Right cardiac atrium (tissue), 5 donors: ENCODE data around the gene SIN3A. TPM values are rescaled to one million over a fixed set of nuclear protein-coding genes. Genes with fewer than 3 reads are reported as not detected.
"Not testable (repeated sequence)": the region's sequence is repeated elsewhere in the genome, so short reads cannot be mapped to it uniquely, and the experiment has no call there.

Experiments
- ATAC-seq, 2 donors: fragments of 200-7000 bp; cut with Tn5 transposase; one replicate each; pipeline versions ENCODE4 v1.8.0 to v1.9.1; 2020; ENCODE audit warnings: moderate library complexity in 2 of 2, mild to moderate bottlenecking in 1 of 2
- DNase-seq, 3 donors: peaks; one replicate each; pipeline ENCODE4 v3.0.0-alpha.2; 2020
- H3K27ac ChIP-seq: one replicate; pipeline ENCODE4 v1.5.1; 2013; ENCODE audit warnings: mild to moderate bottlenecking, low read length, control low read depth, moderate library complexity
- H3K27me3 ChIP-seq: one replicate; pipeline ENCODE4 v1.6.1; 2013; ENCODE audit not compliant: control insufficient read depth, insufficient read depth
- H3K4me1 ChIP-seq: one replicate; pipeline ENCODE4 v1.6.1; 2013; ENCODE audit warnings: low read length; ENCODE audit not compliant: control insufficient read depth, insufficient read depth
- H3K4me3 ChIP-seq: one replicate; pipeline ENCODE4 v1.5.1; 2013; ENCODE audit warnings: low read length, control low read depth
- H3K9me3 ChIP-seq: one replicate; pipeline ENCODE4 v1.6.1; 2013; ENCODE audit warnings: low read length; ENCODE audit not compliant: control insufficient read depth
- WGBS: extraction: QIAGEN DNeasy Blood & Tissue Kit; methylation state at CpG from one replicate; pipeline ENCODE4 v1.1.7; 2013; 5-methylcytosine and 5-hydroxymethylcytosine counted together
- intact Hi-C, 4 donors: fragments of 100-400 bp; cut with DNase I; formaldehyde crosslinking; loops; one replicate each; pipeline versions ENCODE4 v1.11.0 to v1.14.0; 2022 to 2023
- polyA plus RNA-seq: library from polyadenylated mRNA; stranded (reverse); fragments of 200-250 nt; gene quantifications from one replicate; pipeline ENCODE4 v1.2.3, GENCODE V29; 2013
- total RNA-seq, 4 donors: library from RNA; stranded (reverse); fragmentation: NEBNext Ultra II Directional; extraction: Animal tissue kit (Norgen Biotek cat#: 25700); gene quantifications; one replicate each; pipeline ENCODE4 v1.2.1, GENCODE V29; 2021
- donor health status: healthy with polysubstance abuse.
- donor health status: DM: no; HTN: yes; CAD: no.
- donor health status: DM: no; HTN: no; CAD: no.
- donor health status: DM: no; HTN: yes; CAD: no; lungs with severe emphysema.
- donor health status: DM: yes; HTN: yes; CAD: no.

Gene SIN3A
- total and polyA plus RNA-seq, 5 donors, result 8.5 to 40.0 (median 33.5) TPM

DNA sequence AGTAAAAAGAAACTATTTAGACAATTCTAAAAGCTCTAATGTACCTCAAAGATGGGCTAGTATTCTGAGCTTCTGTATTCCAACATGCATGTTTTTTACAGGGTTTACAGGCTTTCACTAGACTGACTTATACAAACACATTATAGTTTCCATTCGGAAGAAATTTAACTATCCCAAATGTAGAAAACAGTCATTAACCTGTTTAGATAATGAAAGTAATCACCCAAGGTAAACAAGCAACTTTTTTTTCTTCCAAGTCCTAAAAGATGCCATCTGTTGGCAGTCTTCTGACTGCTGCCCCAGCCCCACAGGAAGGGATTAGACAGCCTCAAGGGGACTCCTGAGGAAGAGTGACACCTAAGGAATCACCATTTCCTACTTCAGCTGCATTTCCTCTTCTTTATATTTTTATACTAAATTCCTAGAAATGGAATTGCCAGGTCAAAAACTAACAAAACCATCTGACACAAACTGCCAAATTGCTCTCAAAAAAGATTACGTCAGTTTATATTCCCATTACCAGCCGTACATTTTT, 25.5 kb downstream of the SIN3A start:
- no peak for ATAC-seq
- WGBS, result 70% methylated on average over 3 of the region's 3 CpGs
- no peak for DNase-seq
- H3K9me3 ChIP-seq, result no peaks in the 10 kb centered on the region
- no peaks in the 10 kb centered on the region for H3K27me3 ChIP-seq
- H3K4me1 ChIP-seq, result no peaks in the 10 kb centered on the region
- intact Hi-C loops, result no loop called here
- H3K27ac ChIP-seq, result no peak overlapping the region
- H3K4me3 ChIP-seq, result no peak overlapping the region

GRCh38 chr15:75422554-75422953, 28.9 kb downstream of the SIN3A start:
- no peaks in the 10 kb centered on the region for H3K27me3 ChIP-seq
- WGBS, result 95% methylated on average over 5 of the region's 5 CpGs
- H3K4me3 ChIP-seq, result no peak overlapping the region
- DNase-seq (no peak), ATAC-seq (no peak)
- intact Hi-C loops, result no loop called here
- no peak overlapping the region for H3K27ac ChIP-seq
- no peaks in the 10 kb centered on the region for H3K4me1 ChIP-seq
- H3K9me3 ChIP-seq, result no peaks in the 10 kb centered on the region

- no peak for ATAC-seq
- Histone ChIP-seq H3K9me3 (no peaks in the 10 kb centered on the region), H3K27me3 (no peaks in the 10 kb centered on the region), H3K4me3 (no peak overlapping the region), H3K4me1 (no peaks in the 10 kb centered on the region), H3K27ac (no peak overlapping the region)
- DNase-seq, result no peak
- intact Hi-C loops, result no loop called here
These were observed 30.8 kb downstream of the SIN3A start for GRCh38 chr15:75420698-75421097.

DNA sequence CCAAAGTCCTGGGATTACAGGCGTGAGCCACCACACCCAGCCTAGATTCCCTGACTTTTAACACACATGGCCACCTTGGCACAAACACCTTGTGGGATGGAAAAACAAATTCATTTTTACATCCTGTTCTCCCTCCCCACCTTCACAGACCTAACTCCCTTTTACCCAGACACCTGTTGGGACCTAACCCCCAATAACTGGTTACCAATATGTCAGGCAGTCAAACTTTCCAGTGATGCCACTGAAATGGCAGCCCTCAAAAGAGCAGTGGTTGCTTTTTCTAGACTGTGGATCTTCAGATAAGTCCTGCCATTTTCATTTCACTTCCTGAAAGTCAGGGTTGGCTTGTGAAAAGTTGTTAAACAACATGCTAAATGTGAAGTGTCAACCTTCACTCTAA, 34.9 kb downstream of the SIN3A start:
- Histone ChIP-seq H3K4me1 (no peaks in the 10 kb centered on the region), H3K4me3 (no peak overlapping the region), H3K27ac (no peak overlapping the region), H3K9me3 (no peaks in the 10 kb centered on the region), H3K27me3 (no peaks in the 10 kb centered on the region)
- ATAC-seq (no peak), DNase-seq (no peak)
- intact Hi-C loops, result no loop called here
- 94% methylated on average over 1 of the region's 1 CpG for WGBS

DNA sequence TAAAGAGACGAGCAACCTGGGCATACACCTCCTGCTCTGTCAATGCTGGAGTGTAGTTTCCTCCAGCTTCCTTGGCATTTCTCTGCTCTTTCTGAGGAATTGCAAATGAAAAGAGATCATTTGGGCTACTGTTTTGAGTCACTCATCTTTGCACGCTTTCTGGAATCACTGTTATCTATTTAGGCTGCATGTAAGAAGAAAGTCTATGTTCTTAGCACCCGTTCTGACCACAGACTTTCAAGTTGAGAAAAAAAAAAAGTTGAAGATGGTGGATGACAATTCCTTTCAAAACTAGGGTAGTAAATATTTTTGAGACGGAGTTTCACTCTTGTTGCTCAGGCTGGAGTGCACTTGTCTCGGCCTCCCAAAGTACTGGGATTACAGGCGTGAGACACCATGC, 41.3 kb downstream of the SIN3A start:
- Histone ChIP-seq H3K27ac (no peak overlapping the region), H3K27me3 (no peaks in the 10 kb centered on the region), H3K9me3 (no peaks in the 10 kb centered on the region), H3K4me1 (no peaks in the 10 kb centered on the region), H3K4me3 (no peak overlapping the region)
- intact Hi-C loops, result no loop called here
- DNase-seq (no peak), ATAC-seq (no peak)
- 93% methylated on average over 6 of the region's 6 CpGs for WGBS

DNA sequence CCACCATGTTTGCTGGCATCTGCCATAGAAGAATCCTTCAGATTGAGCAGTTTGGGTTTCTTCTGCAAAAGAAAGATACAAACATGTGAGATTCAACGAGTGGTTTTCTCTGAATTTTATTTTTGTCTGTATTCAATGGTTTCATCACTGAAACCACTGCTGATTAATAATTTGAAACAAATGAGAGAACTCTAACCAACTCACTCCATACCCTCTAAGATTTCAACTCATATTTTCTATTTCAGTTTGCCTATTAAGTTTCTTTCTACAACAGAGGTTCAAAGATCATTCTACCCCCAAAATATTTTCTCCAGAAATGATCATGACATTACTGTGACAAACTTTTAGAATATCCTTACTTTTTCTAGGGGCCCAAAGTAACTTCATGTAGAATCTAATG, 44.4 kb downstream of the SIN3A start:
- Histone ChIP-seq H3K4me3 (no peak overlapping the region), H3K4me1 (no peaks in the 10 kb centered on the region), H3K27me3 (no peaks in the 10 kb centered on the region), H3K9me3 (no peaks in the 10 kb centered on the region), H3K27ac (no peak overlapping the region)
- ATAC-seq, result no peak
- 87% methylated on average over 1 of the region's 1 CpG for WGBS
- intact Hi-C loops, result no loop called here
- no peak for DNase-seq

- WGBS, result 91% methylated on average over 2 of the region's 2 CpGs
- no peak for DNase-seq
- no peak overlapping the region for H3K4me3 ChIP-seq
- intact Hi-C loops, result no loop called here
- H3K4me1 ChIP-seq, result no peaks in the 10 kb centered on the region
- ATAC-seq, result no peak
- no peaks in the 10 kb centered on the region for H3K27me3 ChIP-seq
- no peak overlapping the region for H3K27ac ChIP-seq
- no peaks in the 10 kb centered on the region for H3K9me3 ChIP-seq
These were observed 47.6 kb downstream of the SIN3A start for GRCh38 chr15:75403892-75404291.

DNA sequence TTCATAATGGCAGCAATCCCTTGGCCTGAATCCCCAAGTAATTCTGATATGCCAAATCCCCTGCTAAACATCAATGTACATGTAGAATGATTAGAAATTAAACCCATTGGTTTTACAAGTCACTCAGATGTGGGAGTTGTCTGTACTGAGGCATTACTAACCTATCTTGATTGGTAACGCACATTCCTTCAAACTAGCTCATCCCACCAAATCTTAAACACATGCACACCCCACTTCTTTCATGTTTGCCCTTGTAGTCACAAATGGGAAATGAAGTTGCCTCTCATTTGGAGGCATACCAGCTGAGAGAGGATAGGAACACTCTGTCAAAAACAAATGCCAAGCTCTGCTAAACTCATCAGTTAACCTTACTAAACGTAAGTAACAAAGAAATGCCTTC, 54.0 kb downstream of the SIN3A start:
- no peak overlapping the region for H3K4me3 ChIP-seq
- intact Hi-C loops, result no loop called here
- DNase-seq (no peak), ATAC-seq (no peak)
- H3K27me3 ChIP-seq, result no peaks in the 10 kb centered on the region
- no peaks in the 10 kb centered on the region for H3K9me3 ChIP-seq
- H3K4me1 ChIP-seq, result no peaks in the 10 kb centered on the region
- no peak overlapping the region for H3K27ac ChIP-seq
- 74% methylated on average over 2 of the region's 2 CpGs for WGBS

GRCh38 chr15:75389791-75390382, 61.6 kb downstream of the SIN3A start:
- intact Hi-C loops, result no loop called here
- Histone ChIP-seq H3K27ac (no peak overlapping the region), H3K9me3 (no peaks in the 10 kb centered on the region), H3K4me1 (peaks cover 2% of the 10 kb centered on the region), H3K4me3 (no peak overlapping the region), H3K27me3 (no peaks in the 10 kb centered on the region)
- DNase-seq, result no peak
- no peak for ATAC-seq
- 100% methylated on average over 1 of the region's 1 CpG for WGBS

DNA sequence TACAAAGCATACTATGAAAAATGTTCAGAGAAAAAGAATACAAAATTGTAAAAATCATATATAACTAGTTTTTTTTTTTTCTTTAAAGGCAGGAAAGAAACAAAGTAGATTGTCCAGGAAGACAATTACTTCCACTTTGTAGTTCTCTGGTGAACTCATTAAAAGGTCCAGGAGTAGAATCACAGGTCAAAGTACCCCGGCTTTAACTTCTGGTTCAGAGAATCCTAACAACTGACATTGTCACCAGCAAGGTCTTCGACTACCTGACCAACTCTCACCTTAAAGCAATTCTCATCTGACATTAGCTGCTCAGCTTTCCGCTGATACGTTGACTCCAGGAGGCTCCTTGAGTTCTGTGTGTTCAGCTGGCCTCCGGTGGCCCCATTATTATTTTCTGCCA, 67.5 kb downstream of the SIN3A start:
- intact Hi-C loops, H3K27ac ChIP-seq, H3K27me3 ChIP-seq, DNase-seq, H3K4me3 ChIP-seq, H3K4me1 ChIP-seq, H3K9me3 ChIP-seq, ATAC-seq: not testable (repeated sequence)
- 94% methylated on average over 5 of the region's 5 CpGs for WGBS

- no peak for ATAC-seq
- H3K9me3 ChIP-seq, result no peaks in the 10 kb centered on the region
- H3K4me1 ChIP-seq, result no peaks in the 10 kb centered on the region
- no peak overlapping the region for H3K4me3 ChIP-seq
- H3K27me3 ChIP-seq, result no peaks in the 10 kb centered on the region
- 91% methylated on average over 4 of the region's 4 CpGs for WGBS
- no peak overlapping the region for H3K27ac ChIP-seq
- DNase-seq, result no peak
- intact Hi-C loops, result no loop called here
These were observed 70.7 kb downstream of the SIN3A start for GRCh38 chr15:75380773-75381172.
